ENCODE data around the gene NPTX1. TPM values are rescaled to one million over a fixed set of nuclear protein-coding genes. Genes with fewer than 3 reads are reported as not detected.

The NPTX1 gene
- total and polyA plus RNA-seq, 4 donors = under 0.01 TPM; not detected in 3

GRCh38 chr17:80449930-80450576 lies 26.4 kb downstream of the NPTX1 start (continued):
- TF ChIP-seq CTCF (IDR thresholded peaks at IDR 0.05; ENCODE audit: low read depth, low read length, missing input control) (no peak), ATF3 (IDR thresholded peaks at IDR 0.05) (no peak)

DNA sequence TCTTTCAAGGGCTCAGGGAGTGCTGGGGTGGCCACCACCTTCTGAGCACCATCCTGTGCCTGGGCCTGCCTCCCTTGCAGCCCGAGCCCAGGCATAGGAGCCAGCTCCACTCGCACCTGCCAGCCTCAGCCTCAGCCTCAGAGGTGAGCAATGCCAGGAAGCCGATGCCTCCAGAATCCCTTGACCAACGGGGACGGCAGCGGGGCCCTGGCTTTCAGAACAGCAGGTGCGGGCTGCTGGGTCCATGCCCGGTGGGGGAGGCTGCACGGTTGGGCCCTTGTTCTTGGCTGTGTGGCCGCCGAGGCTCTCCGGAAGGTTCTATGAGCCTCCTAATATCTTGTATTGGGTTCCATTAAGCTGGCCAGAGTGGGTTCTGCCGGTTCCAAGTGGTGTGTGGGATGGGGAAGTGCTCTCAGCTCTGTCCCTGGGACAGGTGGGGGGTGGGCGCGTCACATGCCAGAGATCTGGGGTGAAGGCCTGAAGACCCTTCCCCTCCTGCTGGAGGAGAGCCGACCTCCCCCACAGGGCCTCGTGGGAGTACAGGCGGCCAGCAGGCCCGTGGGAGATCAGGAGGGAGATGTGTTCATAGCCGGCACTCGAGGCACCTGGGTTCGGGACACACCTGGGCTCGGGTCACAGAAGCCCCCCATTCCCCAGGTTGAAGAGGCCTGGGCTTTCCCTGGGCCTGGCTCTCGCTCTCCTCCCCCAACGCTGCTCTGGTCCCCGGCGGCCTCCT lies 27.0 kb downstream of the NPTX1 start:
- no peak overlapping the region for H3K4me3 ChIP-seq (ENCODE audit: low read depth in 1 of 3, low read length in 3 of 3)
- 86% methylated on average over 27 of the region's 27 CpGs for WGBS
- TF ChIP-seq ATF3 (IDR thresholded peaks at IDR 0.05) (no peak), JUND (IDR thresholded peaks at IDR 0.05) (no peak), REST (IDR thresholded peaks at IDR 0.05) (no peak), NR2F2 (IDR thresholded peaks at IDR 0.05) (no peak), RXRA (IDR thresholded peaks at IDR 0.05) (no peak), YY1 (IDR thresholded peaks at IDR 0.05) (no peak), FOXA2 (IDR thresholded peaks at IDR 0.05) (no peak), HNF4G (IDR thresholded peaks at IDR 0.05) (no peak), CTCF (IDR thresholded peaks at IDR 0.05; ENCODE audit: low read depth, low read length, missing input control) (no peak), EGR1 (IDR thresholded peaks at IDR 0.05; ENCODE audit: low read depth in 2 of 2) (no peak), FOXA1 (IDR thresholded peaks at IDR 0.05) (no peak), SP1 (IDR thresholded peaks at IDR 0.05) (no peak), TAF1 (conservative IDR thresholded peaks at IDR 0.05) (no peak), GABPA (IDR thresholded peaks at IDR 0.05 in 1 of 2, conservative IDR thresholded peaks at IDR 0.05 in 1 of 2) (no peak), HNF4A (conservative IDR thresholded peaks at IDR 0.05) (no peak)
- TF ChIP-seq, protein P1, sequence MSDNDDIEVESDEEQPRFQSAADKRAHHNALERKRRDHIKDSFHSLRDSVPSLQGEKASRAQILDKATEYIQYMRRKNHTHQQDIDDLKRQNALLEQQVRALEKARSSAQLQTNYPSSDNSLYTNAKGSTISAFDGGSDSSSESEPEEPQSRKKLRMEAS (IDR thresholded peaks at IDR 0.05) = no peak
- H3K27me3 ChIP-seq (ENCODE audit: control insufficient read depth in 4 of 4, insufficient read depth in 4 of 4, low read length in 3 of 4) = no peaks in the 10 kb centered on the region
- H3K9me3 ChIP-seq (ENCODE audit: control insufficient read depth in 4 of 4, low read length in 3 of 4) = no peaks in the 10 kb centered on the region
- no peak overlapping the region for H3K9ac ChIP-seq (ENCODE audit: low read depth in 1 of 2, low read length in 2 of 2)
- peaks cover 4 to 12% (median 9%) of the 10 kb centered on the region in 4 donors for H3K4me1 ChIP-seq (ENCODE audit: control insufficient read depth in 4 of 4, insufficient read depth in 4 of 4, low read length in 3 of 4)
- no peaks in the 10 kb centered on the region for H3K36me3 ChIP-seq (ENCODE audit: control insufficient read depth in 4 of 4, insufficient read depth in 3 of 4, low read depth in 1 of 4, low read length in 3 of 4)
- no peak for DNase-seq (ENCODE audit: low spot score)
- H3K27ac ChIP-seq (ENCODE audit: low read depth in 1 of 2, low read length in 2 of 2) = no peak overlapping the region
